HCT116 (cell line): ENCODE data around the gene SORBS1. TPM values are rescaled to one million over a fixed set of nuclear protein-coding genes. Genes with fewer than 3 reads are reported as not detected.

ENCODE experiments used
- ATAC-seq: fragments of 200-7000 bp; cut with Tn5 transposase; 2 replicates; pipeline ENCODE4 v1.9.1; 2020; ENCODE audit warnings: mild to moderate bottlenecking, moderate library complexity
- BruUV-seq: library from RNA; stranded (reverse); fragments of 400-500 nt; replicated peaks from 2 replicates; lab custom pipeline; 2021; lab: Mats Ljungman, UMichigan
- CTCF ChIA-PET: fragments of 300-600 bp; sonication (Branson Sonifier 250); formaldehyde crosslinking; loops from one replicate; lab custom pipeline; 2021; ENCODE audit warnings: antibody characterized with exemption; lab: Charles Lee
- POLR2A ChIA-PET: fragments of 300-600, 350-600 bp; sonication (Branson Sonifier 250); formaldehyde crosslinking; loops from one replicate; lab custom pipeline; 2021; ENCODE audit warnings: antibody characterized with exemption; lab: Charles Lee
- RAD21 ChIA-PET, 2 experiments: fragments of 300-600 bp; sonication (Branson Sonifier 250); formaldehyde crosslinking; loops; one replicate each; lab custom pipeline; 2023; ENCODE audit warnings: low total read pairs in 2 of 2; ENCODE audit not compliant: uncharacterized antibody in 2 of 2, unreplicated experiment in 2 of 2, low non-redundant PET in 1 of 2; lab: Charles Lee
- DNase-seq: peaks from one replicate; pipeline ENCODE4 v3.0.0-alpha.2; 2010; ENCODE audit warnings: low read depth, low spot score
- H2AFZ ChIP-seq: fragments of 200-600 bp; shearing (Covaris generic), sonication (generic); 2 replicates; pipeline ENCODE4 v1.6.1; 2017; ENCODE audit warnings: low read depth, mixed run types, mixed read lengths, antibody characterized with exemption, low read length; ENCODE audit not compliant: poor library complexity, severe bottlenecking
- H3K27ac ChIP-seq: 2 replicates; pipeline ENCODE4 v1.5.1; 2012; ENCODE audit warnings: low read depth, low read length
- H3K27me3 ChIP-seq: fragments of 200-600 bp; sonication (generic); 2 replicates; pipeline ENCODE4 v1.6.1; 2016; ENCODE audit warnings: mixed run types, low read length, mixed read lengths; ENCODE audit not compliant: insufficient read depth
- H3K36me3 ChIP-seq, 2 experiments: fragments of 200-500 bp in 1 of 2; fragments of 200-600 bp in 1 of 2; sonication (Bioruptor generic) in 1 of 2; sonication (generic) in 1 of 2; 2 replicates each; pipeline versions ENCODE4 v1.5.1 to v1.6.1; 2014 to 2016; ENCODE audit warnings: low read length in 2 of 2, inconsistent platforms in 1 of 2, mixed read lengths in 1 of 2, mixed run types in 1 of 2; ENCODE audit not compliant: insufficient read depth in 2 of 2, control insufficient read depth in 1 of 2
- H3K4me1 ChIP-seq, 2 experiments: fragments of 200-600 bp in 1 of 2; sonication (generic) in 1 of 2; 2 replicates each; pipeline versions ENCODE4 v1.5.1 to v1.6.1; 2012 to 2017; ENCODE audit warnings: low read length in 2 of 2, inconsistent platforms in 1 of 2, mild to moderate bottlenecking in 1 of 2, mixed read lengths in 1 of 2, mixed run types in 1 of 2, moderate library complexity in 1 of 2; ENCODE audit not compliant: insufficient read depth in 2 of 2, control insufficient read depth in 1 of 2
- H3K4me2 ChIP-seq: fragments of 200-600 bp; sonication (generic); 2 replicates; pipeline ENCODE4 v1.6.1; 2017; ENCODE audit warnings: mixed run types, low read length, mixed read lengths
- H3K4me3 ChIP-seq, 2 experiments: fragments of 200-600 bp in 1 of 2; sonication (generic) in 1 of 2; replicated peaks in 1 of 2; 2 replicates each; pipeline ENCODE4 v1.5.1; 2011 to 2016; ENCODE audit warnings: low read length in 2 of 2, control low read depth in 1 of 2, low read depth in 1 of 2, mild to moderate bottlenecking in 1 of 2, mixed read lengths in 1 of 2, mixed run types in 1 of 2
- H3K79me2 ChIP-seq: fragments of 200-600 bp; sonication (generic); 2 replicates; pipeline ENCODE4 v1.6.1; 2017; ENCODE audit warnings: mild to moderate bottlenecking, mixed run types, low read length, moderate library complexity, mixed read lengths; ENCODE audit not compliant: insufficient read depth
- H3K9ac ChIP-seq: fragments of 200-600 bp; sonication (generic); 2 replicates; pipeline ENCODE4 v1.6.1; 2016; ENCODE audit warnings: low read length, mixed read lengths
- H3K9me2 ChIP-seq: fragments of 200-600 bp; sonication (generic), shearing (Covaris generic); 2 replicates; pipeline ENCODE4 v1.6.1; 2017; ENCODE audit warnings: mixed run types, mild to moderate bottlenecking, moderate library complexity; ENCODE audit not compliant: insufficient read depth
- H3K9me3 ChIP-seq, 2 experiments: fragments of 200-500 bp in 1 of 2; fragments of 200-600 bp in 1 of 2; sonication (Bioruptor generic) in 1 of 2; sonication (generic) in 1 of 2; 2 replicates each; pipeline ENCODE4 v1.6.1; 2014 to 2017; ENCODE audit warnings: low read length in 2 of 2, mixed read lengths in 2 of 2, inconsistent platforms in 1 of 2, low read depth in 1 of 2, mild to moderate bottlenecking in 1 of 2, mixed run types in 1 of 2, moderate library complexity in 1 of 2; ENCODE audit not compliant: control insufficient read depth in 1 of 2, insufficient read depth in 1 of 2
- H4K20me1 ChIP-seq: fragments of 200-600 bp; sonication (generic), shearing (Covaris generic); 2 replicates; pipeline ENCODE4 v1.6.1; 2017; ENCODE audit warnings: mixed run types, mild to moderate bottlenecking, moderate library complexity; ENCODE audit not compliant: insufficient read depth
- CEBPB ChIP-seq: IDR thresholded peaks from 2 replicates; pipeline ENCODE4 v1.6.1; 2012; ENCODE audit warnings: low read depth
- EGR1 ChIP-seq: IDR thresholded peaks from 2 replicates; pipeline ENCODE4 v1.6.1; 2012; ENCODE audit warnings: low read depth
- ELF1 ChIP-seq: IDR thresholded peaks from 2 replicates; pipeline ENCODE4 v1.6.1; 2012; ENCODE audit warnings: low read depth, borderline replicate concordance
- EZH2phosphoT487 ChIP-seq: fragments of 200-600 bp; IDR thresholded peaks from 2 replicates; pipeline ENCODE4 v1.6.1; 2018; ENCODE audit warnings: antibody characterized with exemption, borderline replicate concordance
- JUND ChIP-seq: IDR thresholded peaks from 2 replicates; pipeline ENCODE4 v1.6.1; 2012
- SP1 ChIP-seq: IDR thresholded peaks from 2 replicates; pipeline ENCODE4 v1.6.1; 2012; ENCODE audit warnings: low read depth
- TCF7L2 ChIP-seq: IDR thresholded peaks from 2 replicates; pipeline ENCODE4 v1.7.0; 2011; ENCODE audit warnings: borderline replicate concordance, inconsistent platforms; ENCODE audit not compliant: insufficient read depth, insufficient read length; ENCODE audit errors: extremely low read depth
- ZFX ChIP-seq: fragments of 450-650 bp; IDR thresholded peaks from 2 replicates; pipeline ENCODE4 v1.6.1; 2017
- intact Hi-C: fragments of 100-400 bp; cut with micrococcal nuclease; formaldehyde crosslinking; loops from 2 replicates; pipeline ENCODE4 v1.10.0; 2022
- total RNA-seq: library from RNA; stranded (reverse); gene quantifications from one replicate; pipeline ENCODE4 v1.2.1, GENCODE V29; 2021; ENCODE audit not compliant: unreplicated experiment
- TF ChIP-seq, protein P1 (sequence below): IDR thresholded peaks from 2 replicates; pipeline ENCODE4 v1.6.1; 2012; ENCODE audit warnings: low read depth
- TF ChIP-seq, protein P2 (sequence below): IDR thresholded peaks from 2 replicates; pipeline ENCODE4 v1.6.1; 2012
- TF ChIP-seq, protein P3 (sequence below): IDR thresholded peaks from 2 replicates; pipeline ENCODE4 v1.6.1; 2012
- TF ChIP-seq, protein P4 (sequence below): IDR thresholded peaks from 2 replicates; pipeline ENCODE4 v1.6.1; 2011; ENCODE audit warnings: mild to moderate bottlenecking, low read length, moderate library complexity; ENCODE audit not compliant: insufficient replicate concordance; ENCODE audit errors: extremely low read depth

SORBS1 gene
- total RNA-seq, 1 experiment from 2014 or later: 3.4 TPM

- RAD21 ChIA-PET: no interaction called here
- Histone ChIP-seq H3K4me2 (no peak overlapping the region), H3K4me1 (peaks cover 0 to 6% of the 10 kb centered on the region in 2 experiments; a peak in 1 of 4 replicates), H2AFZ (no peak overlapping the region), H3K9ac (no peak overlapping the region), H3K27ac (no peak overlapping the region), H3K27me3 (no peaks in the 10 kb centered on the region), H3K9me3 (no peaks in the 10 kb centered on the region), H3K9me2 (no peaks in the 10 kb centered on the region), H3K4me3 (no peak overlapping the region), H3K36me3 (no peaks in the 10 kb centered on the region), H4K20me1 (no peaks in the 10 kb centered on the region)
- POLR2A ChIA-PET: no interaction called here
- ATAC-seq (no peak), DNase-seq (no peak)
- intact Hi-C loops: no loop called here
- CTCF ChIA-PET: interaction anchor here (0.7 kb wide), 1 partner anchor 16 kb away, joined by 3 read pairs; no protein-coding TSS in a partner anchor
- BruUV-seq: no TSS peak
- TF ChIP-seq EGR1 (no peak), CEBPB (no peak)
- TF ChIP-seq, all 23 proteins: peak for 0
- H3K79me2 ChIP-seq: peaks cover 68% of the 10 kb centered on the region
These were observed 280.5 kb downstream of the SORBS1 start for GRCh38 chr10:95280637-95281036.

- Histone ChIP-seq H3K79me2 (peaks cover 67% of the 10 kb centered on the region), H3K27ac (no peak overlapping the region), H4K20me1 (no peaks in the 10 kb centered on the region), H3K9ac (no peak overlapping the region), H3K4me3 (no peak overlapping the region), H3K9me3 (no peaks in the 10 kb centered on the region), H3K4me1 (peaks cover 0 to 15% of the 10 kb centered on the region in 2 experiments; a peak in 2 of 4 replicates), H2AFZ (no peak overlapping the region), H3K36me3 (no peaks in the 10 kb centered on the region), H3K4me2 (no peak overlapping the region), H3K27me3 (no peaks in the 10 kb centered on the region), H3K9me2 (no peaks in the 10 kb centered on the region)
- no TSS peak for BruUV-seq
- CTCF ChIA-PET: no interaction called here
- ATAC-seq: no peak
- TF ChIP-seq, protein P1, sequence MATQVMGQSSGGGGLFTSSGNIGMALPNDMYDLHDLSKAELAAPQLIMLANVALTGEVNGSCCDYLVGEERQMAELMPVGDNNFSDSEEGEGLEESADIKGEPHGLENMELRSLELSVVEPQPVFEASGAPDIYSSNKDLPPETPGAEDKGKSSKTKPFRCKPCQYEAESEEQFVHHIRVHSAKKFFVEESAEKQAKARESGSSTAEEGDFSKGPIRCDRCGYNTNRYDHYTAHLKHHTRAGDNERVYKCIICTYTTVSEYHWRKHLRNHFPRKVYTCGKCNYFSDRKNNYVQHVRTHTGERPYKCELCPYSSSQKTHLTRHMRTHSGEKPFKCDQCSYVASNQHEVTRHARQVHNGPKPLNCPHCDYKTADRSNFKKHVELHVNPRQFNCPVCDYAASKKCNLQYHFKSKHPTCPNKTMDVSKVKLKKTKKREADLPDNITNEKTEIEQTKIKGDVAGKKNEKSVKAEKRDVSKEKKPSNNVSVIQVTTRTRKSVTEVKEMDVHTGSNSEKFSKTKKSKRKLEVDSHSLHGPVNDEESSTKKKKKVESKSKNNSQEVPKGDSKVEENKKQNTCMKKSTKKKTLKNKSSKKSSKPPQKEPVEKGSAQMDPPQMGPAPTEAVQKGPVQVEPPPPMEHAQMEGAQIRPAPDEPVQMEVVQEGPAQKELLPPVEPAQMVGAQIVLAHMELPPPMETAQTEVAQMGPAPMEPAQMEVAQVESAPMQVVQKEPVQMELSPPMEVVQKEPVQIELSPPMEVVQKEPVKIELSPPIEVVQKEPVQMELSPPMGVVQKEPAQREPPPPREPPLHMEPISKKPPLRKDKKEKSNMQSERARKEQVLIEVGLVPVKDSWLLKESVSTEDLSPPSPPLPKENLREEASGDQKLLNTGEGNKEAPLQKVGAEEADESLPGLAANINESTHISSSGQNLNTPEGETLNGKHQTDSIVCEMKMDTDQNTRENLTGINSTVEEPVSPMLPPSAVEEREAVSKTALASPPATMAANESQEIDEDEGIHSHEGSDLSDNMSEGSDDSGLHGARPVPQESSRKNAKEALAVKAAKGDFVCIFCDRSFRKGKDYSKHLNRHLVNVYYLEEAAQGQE: no peak
- no peak for TF ChIP-seq SP1
- TF ChIP-seq ELF1: no peak
- TF ChIP-seq TCF7L2: no peak
- no peak for TF ChIP-seq JUND
- TF ChIP-seq, protein P2, sequence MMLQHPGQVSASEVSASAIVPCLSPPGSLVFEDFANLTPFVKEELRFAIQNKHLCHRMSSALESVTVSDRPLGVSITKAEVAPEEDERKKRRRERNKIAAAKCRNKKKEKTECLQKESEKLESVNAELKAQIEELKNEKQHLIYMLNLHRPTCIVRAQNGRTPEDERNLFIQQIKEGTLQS: no peak
- TF ChIP-seq EZH2phosphoT487: no peak
- no peak for TF ChIP-seq ZFX
- TF ChIP-seq, protein P3, sequence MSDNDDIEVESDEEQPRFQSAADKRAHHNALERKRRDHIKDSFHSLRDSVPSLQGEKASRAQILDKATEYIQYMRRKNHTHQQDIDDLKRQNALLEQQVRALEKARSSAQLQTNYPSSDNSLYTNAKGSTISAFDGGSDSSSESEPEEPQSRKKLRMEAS: no peak
- TF ChIP-seq EGR1: no peak
- TF ChIP-seq CEBPB: no peak
- TF ChIP-seq, protein P4, sequence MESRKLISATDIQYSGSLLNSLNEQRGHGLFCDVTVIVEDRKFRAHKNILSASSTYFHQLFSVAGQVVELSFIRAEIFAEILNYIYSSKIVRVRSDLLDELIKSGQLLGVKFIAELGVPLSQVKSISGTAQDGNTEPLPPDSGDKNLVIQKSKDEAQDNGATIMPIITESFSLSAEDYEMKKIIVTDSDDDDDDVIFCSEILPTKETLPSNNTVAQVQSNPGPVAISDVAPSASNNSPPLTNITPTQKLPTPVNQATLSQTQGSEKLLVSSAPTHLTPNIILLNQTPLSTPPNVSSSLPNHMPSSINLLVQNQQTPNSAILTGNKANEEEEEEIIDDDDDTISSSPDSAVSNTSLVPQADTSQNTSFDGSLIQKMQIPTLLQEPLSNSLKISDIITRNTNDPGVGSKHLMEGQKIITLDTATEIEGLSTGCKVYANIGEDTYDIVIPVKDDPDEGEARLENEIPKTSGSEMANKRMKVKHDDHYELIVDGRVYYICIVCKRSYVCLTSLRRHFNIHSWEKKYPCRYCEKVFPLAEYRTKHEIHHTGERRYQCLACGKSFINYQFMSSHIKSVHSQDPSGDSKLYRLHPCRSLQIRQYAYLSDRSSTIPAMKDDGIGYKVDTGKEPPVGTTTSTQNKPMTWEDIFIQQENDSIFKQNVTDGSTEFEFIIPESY: no peak
- POLR2A ChIA-PET: no interaction called here
- RAD21 ChIA-PET: no interaction called here
- intact Hi-C loops: no loop called here
- no peak for DNase-seq
These were observed 281.9 kb downstream of the SORBS1 start for GRCh38 chr10:95279042-95279820.
